ENCODE measurements around the gene ACBD6. TPM values are rescaled to one million over a fixed set of nuclear protein-coding genes. Genes with fewer than 3 reads are reported as not detected.

The ACBD6 gene
- total RNA-seq, 2 donors from 2014 or later = 43.2 to 54.5 TPM

GRCh38 chr1:180363246-180363995 lies 139.0 kb downstream of the ACBD6 start:
- H3K36me3 ChIP-seq (ENCODE audit: control insufficient read depth, insufficient read depth, low read length) = no peaks in the 10 kb centered on the region
- no peak overlapping the region for H3K27ac ChIP-seq (ENCODE audit: low read depth, low read length)
- no peaks in the 10 kb centered on the region for H3K9me3 ChIP-seq (ENCODE audit: control insufficient read depth, low read length)
- Mint-ChIP-seq H3K27me3 (ENCODE audit: insufficient read depth) (no peaks in the 10 kb centered on the region), H3K27ac (no peak overlapping the region), H3K4me3 (no peak overlapping the region), H3K4me1 (no peaks in the 10 kb centered on the region), H3K9me3 (no peaks in the 10 kb centered on the region), H3K36me3 (ENCODE audit: low read depth) (no peaks in the 10 kb centered on the region)
- DNase-seq = no peak
- H3K9ac ChIP-seq (ENCODE audit: extremely low read depth, low read length, poor library complexity, severe bottlenecking) = no peak overlapping the region
- 78 to 87% methylated on average over 4 to 5 of the region's 5 CpGs for WGBS, 2 experiments (ENCODE audit: insufficient coverage in 1 of 2, insufficient read length in 1 of 2)
- TF ChIP-seq, protein P1, sequence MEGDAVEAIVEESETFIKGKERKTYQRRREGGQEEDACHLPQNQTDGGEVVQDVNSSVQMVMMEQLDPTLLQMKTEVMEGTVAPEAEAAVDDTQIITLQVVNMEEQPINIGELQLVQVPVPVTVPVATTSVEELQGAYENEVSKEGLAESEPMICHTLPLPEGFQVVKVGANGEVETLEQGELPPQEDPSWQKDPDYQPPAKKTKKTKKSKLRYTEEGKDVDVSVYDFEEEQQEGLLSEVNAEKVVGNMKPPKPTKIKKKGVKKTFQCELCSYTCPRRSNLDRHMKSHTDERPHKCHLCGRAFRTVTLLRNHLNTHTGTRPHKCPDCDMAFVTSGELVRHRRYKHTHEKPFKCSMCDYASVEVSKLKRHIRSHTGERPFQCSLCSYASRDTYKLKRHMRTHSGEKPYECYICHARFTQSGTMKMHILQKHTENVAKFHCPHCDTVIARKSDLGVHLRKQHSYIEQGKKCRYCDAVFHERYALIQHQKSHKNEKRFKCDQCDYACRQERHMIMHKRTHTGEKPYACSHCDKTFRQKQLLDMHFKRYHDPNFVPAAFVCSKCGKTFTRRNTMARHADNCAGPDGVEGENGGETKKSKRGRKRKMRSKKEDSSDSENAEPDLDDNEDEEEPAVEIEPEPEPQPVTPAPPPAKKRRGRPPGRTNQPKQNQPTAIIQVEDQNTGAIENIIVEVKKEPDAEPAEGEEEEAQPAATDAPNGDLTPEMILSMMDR (conservative IDR thresholded peaks at IDR 0.05) = no peak
- no peaks in the 10 kb centered on the region for H3K4me1 ChIP-seq (ENCODE audit: control insufficient read depth, insufficient read depth, low read length)
- H3K4me3 ChIP-seq (ENCODE audit: low read length) = no peak overlapping the region
- no peaks in the 10 kb centered on the region for H3K27me3 ChIP-seq (ENCODE audit: control insufficient read depth, insufficient read depth, low read length, poor library complexity, severe bottlenecking)

DNA sequence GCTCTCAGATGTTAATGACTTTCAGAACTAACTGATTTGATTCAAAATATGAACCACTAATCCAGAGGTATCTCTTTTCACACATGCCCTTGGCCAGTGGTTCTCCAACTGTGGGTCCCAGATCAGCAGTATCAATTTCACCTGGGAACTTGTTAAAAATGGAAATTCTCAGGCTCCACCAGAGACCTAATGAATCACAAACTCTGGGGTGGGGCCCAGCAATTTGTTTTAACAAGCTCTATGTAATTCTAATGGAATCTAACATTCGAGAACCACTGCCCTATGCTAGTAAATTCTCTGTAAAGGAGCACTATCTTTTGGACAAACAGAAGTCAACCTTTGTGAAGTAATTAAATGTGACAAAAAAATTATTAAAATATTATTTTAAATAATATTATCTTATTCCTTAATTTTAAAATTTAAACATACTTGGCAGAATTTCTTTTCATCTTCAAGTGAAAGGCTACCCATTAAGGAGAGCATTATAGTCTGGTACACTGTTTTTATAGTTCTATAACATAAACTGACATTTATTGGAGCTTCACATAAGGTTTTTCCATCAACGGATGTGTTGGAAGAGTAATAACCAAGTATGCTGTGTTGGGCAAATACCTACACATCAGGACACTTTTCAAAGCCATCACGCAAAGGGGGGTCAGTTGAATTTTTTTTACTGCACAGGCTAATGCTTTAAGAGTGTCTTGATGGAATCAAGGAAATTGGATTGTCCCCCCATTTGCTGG lies 141.9 kb downstream of the ACBD6 start:
- Mint-ChIP-seq H3K4me3 (no peak overlapping the region), H3K27me3 (ENCODE audit: insufficient read depth) (peaks cover 13% of the 10 kb centered on the region), H3K36me3 (ENCODE audit: low read depth) (no peaks in the 10 kb centered on the region), H3K27ac (no peak overlapping the region), H3K9me3 (no peaks in the 10 kb centered on the region), H3K4me1 (no peaks in the 10 kb centered on the region)
- H3K9ac ChIP-seq (ENCODE audit: extremely low read depth, low read length, poor library complexity, severe bottlenecking) = no peak overlapping the region
- TF ChIP-seq, protein P1 (conservative IDR thresholded peaks at IDR 0.05) = no peak
- 91% methylated on average over 3 of the region's 3 CpGs; no CpG with 5 or more reads in 1 of the 2 experiments for WGBS, 2 experiments (ENCODE audit: insufficient coverage in 1 of 2, insufficient read length in 1 of 2)
- H3K36me3 ChIP-seq (ENCODE audit: control insufficient read depth, insufficient read depth, low read length) = no peaks in the 10 kb centered on the region
- H3K27me3 ChIP-seq (ENCODE audit: control insufficient read depth, insufficient read depth, low read length, poor library complexity, severe bottlenecking) = peaks cover 10% of the 10 kb centered on the region
- no peak overlapping the region for H3K27ac ChIP-seq (ENCODE audit: low read depth, low read length)
- H3K4me3 ChIP-seq (ENCODE audit: low read length) = no peak overlapping the region
- H3K4me1 ChIP-seq (ENCODE audit: control insufficient read depth, insufficient read depth, low read length) = no peaks in the 10 kb centered on the region
- no peak for DNase-seq
- no peaks in the 10 kb centered on the region for H3K9me3 ChIP-seq (ENCODE audit: control insufficient read depth, low read length)

GRCh38 chr1:180358649-180359048 lies 143.7 kb downstream of the ACBD6 start:
- H3K4me1 Mint-ChIP-seq = peaks cover 16% of the 10 kb centered on the region
- no peak overlapping the region for H3K4me3 Mint-ChIP-seq
- peaks cover 25% of the 10 kb centered on the region for H3K27me3 Mint-ChIP-seq (ENCODE audit: insufficient read depth)
- Histone ChIP-seq H3K9ac (ENCODE audit: extremely low read depth, low read length, poor library complexity, severe bottlenecking) (no peak overlapping the region), H3K27ac (ENCODE audit: low read depth, low read length) (no peak overlapping the region), H3K4me1 (ENCODE audit: control insufficient read depth, insufficient read depth, low read length) (no peaks in the 10 kb centered on the region), H3K4me3 (ENCODE audit: low read length) (no peak overlapping the region), H3K27me3 (ENCODE audit: control insufficient read depth, insufficient read depth, low read length, poor library complexity, severe bottlenecking) (peaks cover 20% of the 10 kb centered on the region), H3K36me3 (ENCODE audit: control insufficient read depth, insufficient read depth, low read length) (no peaks in the 10 kb centered on the region), H3K9me3 (ENCODE audit: control insufficient read depth, low read length) (no peaks in the 10 kb centered on the region)
- TF ChIP-seq, protein P1 (conservative IDR thresholded peaks at IDR 0.05) = no peak
- DNase-seq = no peak
- no peaks in the 10 kb centered on the region for H3K9me3 Mint-ChIP-seq
- H3K36me3 Mint-ChIP-seq (ENCODE audit: low read depth) = no peaks in the 10 kb centered on the region
- H3K27ac Mint-ChIP-seq = no peak overlapping the region
- 92% methylated on average over 1 of the region's 1 CpG; no CpG with 5 or more reads in 1 of the 2 experiments for WGBS, 2 experiments (ENCODE audit: insufficient coverage in 1 of 2, insufficient read length in 1 of 2)

All from endodermal cell (in vitro differentiated cells).